Spleen (tissue), 7 donors: ENCODE data around the gene WNT1.

Source experiments
- POLR2A ChIP-seq, 3 donors: fragments of 450-650 bp; IDR thresholded peaks; one replicate each; pipeline ENCODE4 v1.5.1; 2017; ENCODE audit warnings: antibody characterized with exemption in 3 of 3, mild to moderate bottlenecking in 1 of 3
- TF ChIP-seq, protein P1 (sequence below), 11 experiments: fragments of 200-600 bp in 7 of 11; fragments of 450-650 bp in 4 of 11; sonication (generic) in 4 of 11; IDR thresholded peaks in 8 of 11; conservative IDR thresholded peaks in 3 of 11; 1 replicate in 7 of 11; 2 replicates in 4 of 11; pipeline versions ENCODE4 v1.4.0 to v1.8.0; 2016 to 2021; ENCODE audit warnings: antibody characterized with exemption in 11 of 11, inconsistent platforms in 4 of 11, mild to moderate bottlenecking in 1 of 11
- donor health status: DM: no; HTN: no; CAD: no; lungs with moderate emphysema.
- donor health status: DM: no; HTN: no; CAD: no.
- donor health status: DM: no; HTN: no; CAD: no.

DNA sequence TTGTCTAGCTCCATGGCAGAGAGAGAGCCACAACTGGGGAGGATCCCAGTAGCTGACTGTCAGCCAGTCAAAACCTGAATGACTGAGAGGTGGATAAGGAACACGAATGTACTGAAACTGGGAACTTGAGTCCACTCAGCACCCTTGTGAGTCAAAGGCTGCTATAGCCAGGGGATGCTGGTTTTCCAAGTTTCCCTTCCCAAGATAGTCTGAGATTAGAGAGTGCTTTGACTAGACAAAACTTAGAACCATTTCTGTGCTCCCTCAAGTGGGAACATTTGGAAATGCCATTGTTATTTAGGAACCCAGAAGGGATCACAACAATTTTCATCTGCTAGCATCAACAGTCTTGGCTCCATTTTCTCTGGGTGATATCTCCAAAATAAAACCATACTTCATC lies 36.4 kb downstream of the WNT1 start:
- TF ChIP-seq, protein P1, sequence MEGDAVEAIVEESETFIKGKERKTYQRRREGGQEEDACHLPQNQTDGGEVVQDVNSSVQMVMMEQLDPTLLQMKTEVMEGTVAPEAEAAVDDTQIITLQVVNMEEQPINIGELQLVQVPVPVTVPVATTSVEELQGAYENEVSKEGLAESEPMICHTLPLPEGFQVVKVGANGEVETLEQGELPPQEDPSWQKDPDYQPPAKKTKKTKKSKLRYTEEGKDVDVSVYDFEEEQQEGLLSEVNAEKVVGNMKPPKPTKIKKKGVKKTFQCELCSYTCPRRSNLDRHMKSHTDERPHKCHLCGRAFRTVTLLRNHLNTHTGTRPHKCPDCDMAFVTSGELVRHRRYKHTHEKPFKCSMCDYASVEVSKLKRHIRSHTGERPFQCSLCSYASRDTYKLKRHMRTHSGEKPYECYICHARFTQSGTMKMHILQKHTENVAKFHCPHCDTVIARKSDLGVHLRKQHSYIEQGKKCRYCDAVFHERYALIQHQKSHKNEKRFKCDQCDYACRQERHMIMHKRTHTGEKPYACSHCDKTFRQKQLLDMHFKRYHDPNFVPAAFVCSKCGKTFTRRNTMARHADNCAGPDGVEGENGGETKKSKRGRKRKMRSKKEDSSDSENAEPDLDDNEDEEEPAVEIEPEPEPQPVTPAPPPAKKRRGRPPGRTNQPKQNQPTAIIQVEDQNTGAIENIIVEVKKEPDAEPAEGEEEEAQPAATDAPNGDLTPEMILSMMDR (IDR thresholded peaks at IDR 0.05 in 8 of 11, conservative IDR thresholded peaks at IDR 0.05 in 3 of 11), result no peak
- TF ChIP-seq POLR2A (IDR thresholded peaks at IDR 0.05), result no peak
